BLaER1 treated with 17β-estradiol and CSF1 and Interleukin-3, amounts not matched to agents 10 nM and 100 nM (cell line): Measurements from ENCODE around the gene BHLHE41.
A peak's percentile ranks its signal among the peaks of the same experiment; 100 is the strongest.

ENCODE experiments used
- H3K27ac ChIP-seq, 11 experiments: shearing (Covaris generic); formaldehyde crosslinking; 2 replicates each; pipeline ENCODE4 v1.8.1; 2022
- H3K27me3 ChIP-seq, 11 experiments: shearing (Covaris generic); formaldehyde crosslinking; 2 replicates each; pipeline ENCODE4 v1.8.1; 2022
- H3K36me3 ChIP-seq, 11 experiments: shearing (Covaris generic); formaldehyde crosslinking; 2 replicates each; pipeline ENCODE4 v1.8.1; 2022
- H3K4me1 ChIP-seq, 10 experiments: shearing (Covaris generic); formaldehyde crosslinking; 2 replicates each; pipeline ENCODE4 v1.8.1; 2022
- H3K4me2 ChIP-seq, 11 experiments: shearing (Covaris generic); formaldehyde crosslinking; 2 replicates each; pipeline ENCODE4 v1.8.1; 2022
- H3K4me3 ChIP-seq, 10 experiments: shearing (Covaris generic); formaldehyde crosslinking; 2 replicates each; pipeline ENCODE4 v1.8.1; 2022
- H3K9ac ChIP-seq, 11 experiments: shearing (Covaris generic); formaldehyde crosslinking; 2 replicates each; pipeline ENCODE4 v1.8.1; 2022
- H3K9me3 ChIP-seq, 11 experiments: shearing (Covaris generic); formaldehyde crosslinking; replicated peaks in 1 of 11; 2 replicates each; pipeline ENCODE4 v1.8.1; 2022
- H4K20me1 ChIP-seq, 11 experiments: shearing (Covaris generic); formaldehyde crosslinking; 2 replicates each; pipeline ENCODE4 v1.8.1; 2022
- Cebpa-rat ChIP-seq, 11 experiments: shearing (Covaris generic); IDR thresholded peaks; 2 replicates each; pipeline ENCODE4 v1.8.1; 2022

BHLHE41 gene

GRCh38 chr12:26126340-26127284 is 1.8 kb upstream of the BHLHE41 start:
- TF ChIP-seq Cebpa-rat (IDR thresholded peaks at IDR 0.05), result no peak
- Histone ChIP-seq H3K27me3 (peaks cover 64 to 99% (median 91%) of the 10 kb centered on the region in 11 experiments), H4K20me1 (peaks cover 0 to 53% (median 25%) of the 10 kb centered on the region in 11 experiments; a peak in 16 of 22 replicates), H3K27ac (peak overlapping the region in 3 of 11 experiments; percentile 31 to 69 (median 63); a peak in 5 of 22 replicates), H3K4me3 (peak overlapping the region; percentile 56 to 69 (median 64)), H3K4me2 (peak overlapping the region; percentile 87 to 99 (median 97)), H3K9ac (peak overlapping the region in 10 of 11 experiments; percentile 1 to 75 (median 52); a peak in 16 of 22 replicates), H3K9me3 (no peaks in the 10 kb centered on the region), H3K36me3 (no peaks in the 10 kb centered on the region), H3K4me1 (peaks cover 29 to 49% (median 34%) of the 10 kb centered on the region in 10 experiments)

DNA sequence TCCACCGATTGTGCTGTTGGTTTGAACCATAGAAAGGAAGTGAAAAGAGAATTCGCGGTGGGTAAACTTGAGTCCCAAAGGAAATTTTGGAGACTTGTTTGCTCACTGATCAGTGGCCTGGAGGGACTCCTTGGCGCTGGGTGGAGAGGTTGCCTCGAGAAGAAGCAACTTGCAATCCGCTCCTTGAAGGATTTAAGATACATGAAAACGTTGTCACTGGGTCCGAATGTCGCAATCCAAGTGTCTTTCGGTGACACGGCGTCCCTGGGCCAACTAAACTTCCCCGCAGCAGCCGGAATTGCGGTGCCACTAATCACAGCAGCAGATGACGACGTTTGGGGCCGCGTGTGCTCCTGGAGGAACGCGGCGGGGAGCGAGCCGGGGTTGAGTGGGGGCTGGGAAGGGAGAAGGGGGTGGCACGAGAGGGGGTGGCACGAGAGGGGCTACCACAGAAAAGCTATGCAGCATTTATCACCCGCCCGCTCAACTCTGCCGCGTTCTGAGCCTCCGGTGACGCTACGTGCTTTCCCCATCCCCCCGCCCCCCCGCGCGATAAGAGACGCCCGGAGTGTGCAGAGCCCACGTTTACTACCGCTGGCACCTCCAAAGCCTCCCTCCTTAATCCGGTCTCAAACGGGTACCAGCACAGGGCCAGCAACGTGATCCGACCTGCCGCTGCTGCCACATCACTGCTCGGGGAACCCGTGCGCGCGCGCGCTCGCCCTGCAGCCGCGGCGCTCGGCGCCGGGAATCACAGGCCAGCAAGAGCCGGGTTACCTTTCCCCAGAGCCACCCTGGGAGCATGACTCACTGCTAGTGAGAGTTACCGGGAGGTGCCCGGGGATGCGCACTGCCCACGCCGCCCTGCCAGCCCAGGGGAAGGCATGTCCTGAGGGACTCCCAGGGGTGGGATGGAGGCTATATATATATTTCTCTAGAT is 833 bp upstream of the BHLHE41 start:
- Histone ChIP-seq H4K20me1 (peaks cover 0 to 60% (median 25%) of the 10 kb centered on the region in 11 experiments; a peak in 16 of 22 replicates), H3K4me1 (peaks cover 29 to 43% (median 33%) of the 10 kb centered on the region in 10 experiments), H3K4me2 (peak overlapping the region; percentile 87 to 99 (median 97)), H3K27ac (peak overlapping the region in 3 of 11 experiments; percentile 31 to 69 (median 63); a peak in 5 of 22 replicates), H3K36me3 (no peaks in the 10 kb centered on the region), H3K4me3 (peak overlapping the region; percentile 56 to 69 (median 64)), H3K9ac (peak overlapping the region in 10 of 11 experiments; percentile 1 to 75 (median 52); a peak in 16 of 22 replicates), H3K27me3 (peaks cover 74 to 100% (median 98%) of the 10 kb centered on the region in 11 experiments), H3K9me3 (no peaks in the 10 kb centered on the region)
- peak in 10 of 11 experiments; percentile 25 to 81 (median 60); a peak in 12 of 22 replicates for TF ChIP-seq Cebpa-rat (IDR thresholded peaks at IDR 0.05)

DNA sequence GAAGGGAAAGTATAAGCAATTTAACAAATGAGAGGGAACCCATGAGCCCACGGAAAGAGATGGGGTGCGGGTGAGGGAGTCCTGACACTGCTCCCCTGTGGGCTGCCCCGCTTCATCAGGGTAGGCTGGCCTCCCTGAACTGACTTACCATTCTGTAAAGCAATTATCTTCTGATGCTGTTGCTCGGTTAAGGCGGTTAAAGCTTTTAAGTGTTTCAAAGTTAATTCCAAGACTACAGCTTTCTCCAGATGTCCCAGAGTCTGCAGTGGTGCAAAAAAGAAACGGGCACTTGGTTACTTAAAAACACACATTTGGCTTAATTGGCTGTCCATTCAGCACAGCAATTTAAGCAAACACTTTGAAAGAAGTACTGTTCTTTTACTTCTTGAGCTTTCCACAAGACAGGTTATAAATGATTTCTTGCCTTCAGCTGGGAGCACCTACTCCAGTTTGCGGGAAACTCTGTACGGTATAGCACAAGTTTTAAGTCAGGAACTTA is 1.3 kb downstream of the BHLHE41 start:
- no peak for TF ChIP-seq Cebpa-rat (IDR thresholded peaks at IDR 0.05)
- H3K4me3 ChIP-seq, result peak overlapping the region in 4 of 10 experiments; percentile 60 to 69 (median 64); a peak in 7 of 20 replicates
- H4K20me1 ChIP-seq, result peaks cover 0 to 63% (median 25%) of the 10 kb centered on the region in 11 experiments; a peak in 16 of 22 replicates
- H3K27me3 ChIP-seq, result peaks cover 70 to 100% (median 94%) of the 10 kb centered on the region in 11 experiments
- H3K4me2 ChIP-seq, result peak overlapping the region in 6 of 11 experiments; percentile 91 to 98 (median 96); a peak in 8 of 22 replicates
- no peak overlapping the region; a peak in 1 of 22 replicates for H3K27ac ChIP-seq
- no peaks in the 10 kb centered on the region for H3K9me3 ChIP-seq
- H3K9ac ChIP-seq, result peak overlapping the region in 2 of 11 experiments; percentile 40 to 76; a peak in 3 of 22 replicates
- H3K4me1 ChIP-seq, result peaks cover 29 to 37% (median 31%) of the 10 kb centered on the region in 10 experiments
- H3K36me3 ChIP-seq, result no peaks in the 10 kb centered on the region

DNA sequence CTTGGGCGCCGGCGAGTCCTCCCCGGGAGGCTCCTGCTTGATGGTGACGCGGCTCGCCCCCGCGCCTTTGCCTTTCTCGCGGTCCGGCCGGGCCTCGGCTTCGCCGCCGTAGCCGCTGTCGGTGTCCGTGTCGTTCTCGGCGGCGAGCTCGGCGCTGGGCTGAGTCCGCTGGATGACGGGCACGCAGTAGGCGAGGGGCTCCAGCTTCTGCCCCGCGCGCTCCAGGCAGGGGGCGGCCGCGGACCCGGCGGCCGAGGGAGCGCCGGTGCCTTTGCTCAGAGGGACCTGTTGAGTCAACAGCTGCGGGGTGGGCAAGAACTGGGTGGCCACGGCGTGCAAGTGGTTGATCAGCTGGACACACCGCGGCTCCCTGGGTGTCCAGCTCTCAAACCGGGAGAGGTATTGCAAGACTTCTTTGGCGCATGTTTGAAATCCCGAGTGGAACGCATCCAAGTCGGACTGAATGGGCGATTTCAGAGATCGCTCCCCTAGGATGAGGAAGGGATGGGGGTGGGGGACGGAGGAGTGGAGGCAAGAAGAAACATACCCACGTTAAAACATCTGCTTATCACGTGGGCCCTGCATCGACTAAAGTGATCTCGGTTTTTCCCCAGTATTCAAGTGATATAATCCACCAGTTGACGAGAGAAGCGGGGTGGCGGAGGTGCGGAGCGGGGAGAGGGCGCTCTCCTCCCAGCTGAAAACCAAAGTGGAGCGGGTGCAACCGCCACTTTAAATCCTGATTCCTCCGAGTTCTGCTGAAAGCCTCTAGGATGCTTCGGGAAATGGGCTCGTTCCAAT is 2.0 kb downstream of the BHLHE41 start:
- Histone ChIP-seq H3K9me3 (no peaks in the 10 kb centered on the region), H3K4me2 (peak overlapping the region; percentile 84 to 98 (median 95)), H3K9ac (peak overlapping the region in 9 of 11 experiments; percentile 40 to 76 (median 52); a peak in 16 of 22 replicates), H3K27me3 (peaks cover 63 to 100% (median 94%) of the 10 kb centered on the region in 11 experiments), H3K4me1 (peaks cover 29 to 41% (median 31%) of the 10 kb centered on the region in 10 experiments), H4K20me1 (peaks cover 0 to 63% (median 25%) of the 10 kb centered on the region in 11 experiments; a peak in 16 of 22 replicates), H3K36me3 (no peaks in the 10 kb centered on the region), H3K27ac (peak overlapping the region in 4 of 11 experiments; percentile 34 to 63 (median 46); a peak in 6 of 22 replicates), H3K4me3 (peak overlapping the region; percentile 52 to 72 (median 62))
- no peak for TF ChIP-seq Cebpa-rat (IDR thresholded peaks at IDR 0.05)

DNA sequence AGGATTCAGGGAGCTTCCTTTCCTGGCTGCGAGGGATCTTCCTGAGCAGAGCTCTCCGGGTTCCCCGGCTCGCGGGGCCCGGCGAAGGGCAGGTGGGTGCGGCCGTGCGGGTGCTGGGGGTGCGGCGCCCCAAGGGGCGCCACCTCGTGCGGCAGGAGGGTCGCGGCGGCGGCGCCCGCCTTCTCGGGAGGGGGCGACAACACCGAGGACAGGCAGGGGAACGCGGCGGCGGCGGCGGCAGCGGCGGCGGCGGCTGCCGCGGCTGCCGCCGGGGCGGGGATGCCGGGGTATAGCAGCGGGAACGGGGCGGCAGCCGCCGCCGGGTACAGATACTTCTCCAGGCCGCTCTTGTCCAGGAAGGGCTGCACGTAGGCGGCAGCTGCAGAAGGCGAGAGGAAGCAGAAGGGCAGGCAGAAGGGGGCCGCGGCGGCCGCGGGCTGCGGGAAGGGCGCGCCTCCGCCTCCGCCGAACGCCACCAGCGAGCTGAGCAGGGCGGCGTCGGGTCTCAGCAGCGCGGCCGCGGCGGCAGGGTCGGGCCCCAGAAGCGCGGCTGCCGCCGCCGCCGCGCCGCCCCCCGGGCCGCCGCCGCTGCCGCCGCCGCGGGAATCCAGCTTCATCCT is 2.7 kb downstream of the BHLHE41 start:
- Histone ChIP-seq H3K4me1 (peaks cover 28 to 39% (median 31%) of the 10 kb centered on the region in 10 experiments), H3K36me3 (no peaks in the 10 kb centered on the region), H3K4me2 (peak overlapping the region; percentile 84 to 98 (median 95)), H3K9ac (peak overlapping the region in 10 of 11 experiments; percentile 39 to 76 (median 50); a peak in 17 of 22 replicates), H3K27ac (peak overlapping the region in 4 of 11 experiments; percentile 34 to 63 (median 46); a peak in 7 of 22 replicates), H4K20me1 (peaks cover 0 to 61% (median 25%) of the 10 kb centered on the region in 11 experiments; a peak in 16 of 22 replicates), H3K4me3 (peak overlapping the region; percentile 52 to 72 (median 62)), H3K27me3 (peaks cover 56 to 100% (median 94%) of the 10 kb centered on the region in 11 experiments), H3K9me3 (no peaks in the 10 kb centered on the region)
- TF ChIP-seq Cebpa-rat (IDR thresholded peaks at IDR 0.05), result no peak

GRCh38 chr12:26121323-26122060 is 3.3 kb downstream of the BHLHE41 start:
- peak overlapping the region; percentile 52 to 72 (median 62) for H3K4me3 ChIP-seq
- H3K9me3 ChIP-seq, result no peaks in the 10 kb centered on the region
- H3K4me1 ChIP-seq, result peaks cover 24 to 37% (median 28%) of the 10 kb centered on the region in 10 experiments
- peaks cover 0 to 54% (median 25%) of the 10 kb centered on the region in 11 experiments; a peak in 16 of 22 replicates for H4K20me1 ChIP-seq
- no peaks in the 10 kb centered on the region for H3K36me3 ChIP-seq
- TF ChIP-seq Cebpa-rat (IDR thresholded peaks at IDR 0.05), result no peak
- H3K4me2 ChIP-seq, result peak overlapping the region; percentile 84 to 98 (median 95)
- H3K9ac ChIP-seq, result peak overlapping the region in 10 of 11 experiments; percentile 39 to 76 (median 50); a peak in 13 of 22 replicates
- peak overlapping the region in 3 of 11 experiments; percentile 39 to 63 (median 52); a peak in 5 of 22 replicates for H3K27ac ChIP-seq
- peaks cover 54 to 100% (median 93%) of the 10 kb centered on the region in 11 experiments for H3K27me3 ChIP-seq
